ENCODE measurements around the gene AP2S1. TPM values are rescaled to one million over a fixed set of nuclear protein-coding genes. Genes with fewer than 3 reads are reported as not detected.
"Not testable (repeated sequence)": the region's sequence is repeated elsewhere in the genome, so short reads cannot be mapped to it uniquely, and the experiment has no call there.

Gene AP2S1
- total RNA-seq, 1 donor, result 53.1 TPM

DNA sequence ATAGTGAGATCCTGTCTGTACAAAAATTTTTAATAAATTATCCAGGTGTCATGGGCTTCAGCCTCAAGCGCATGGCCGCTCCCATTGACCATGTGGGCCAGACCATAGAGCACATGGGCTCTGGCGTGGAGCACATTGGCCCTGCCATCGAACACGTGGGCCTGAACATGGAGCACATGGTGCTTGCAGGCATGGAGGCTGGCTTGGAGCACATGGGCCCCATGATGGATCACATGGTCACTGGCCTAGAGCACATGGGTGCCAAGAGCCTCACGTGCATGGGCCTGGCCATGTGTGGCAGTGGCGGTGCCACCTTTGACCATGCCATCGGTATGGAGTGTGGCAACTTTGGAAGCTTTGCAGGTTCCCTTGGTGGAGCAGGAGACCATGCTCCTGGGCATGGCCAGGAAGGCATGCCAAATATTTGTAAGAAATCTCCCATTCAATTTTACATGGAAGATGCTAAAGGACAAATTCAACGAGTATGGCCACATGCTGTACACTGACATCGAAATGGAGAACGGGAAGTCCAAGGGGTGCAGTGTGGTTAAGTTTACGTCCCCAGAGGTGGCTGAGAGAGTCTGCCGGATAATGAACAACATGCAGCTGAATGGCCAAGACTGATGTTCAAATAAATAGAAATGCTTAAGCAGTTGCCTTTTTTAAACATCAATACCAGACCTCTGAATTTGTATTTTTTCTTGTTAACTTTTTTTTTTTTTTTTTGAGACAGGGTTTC is 40.9 kb downstream of the AP2S1 start:
- H3K4me1 ChIP-seq (ENCODE audit: insufficient read depth, low read length), result no peaks in the 10 kb centered on the region
- H3K27me3 ChIP-seq (ENCODE audit: insufficient read depth, low read length), result no peaks in the 10 kb centered on the region

DNA sequence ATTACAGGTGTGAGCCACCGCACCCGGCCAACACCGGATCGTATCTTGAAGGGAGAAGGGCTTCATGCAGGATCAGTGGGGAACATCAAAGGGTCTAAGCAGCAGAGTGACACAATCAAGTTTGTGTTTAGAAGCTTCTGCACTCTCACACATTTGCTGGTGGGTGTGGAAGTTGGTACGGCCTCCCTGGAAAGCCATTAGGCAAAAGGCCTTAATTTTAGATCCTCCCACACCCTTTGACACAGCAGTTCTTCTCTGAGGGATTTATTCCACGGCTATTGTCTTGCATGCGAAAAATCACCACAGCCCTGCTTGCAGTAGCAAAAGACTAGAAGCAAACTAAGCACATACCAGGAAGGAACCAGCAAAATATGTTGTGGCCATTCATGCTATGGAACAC is 44.0 kb downstream of the AP2S1 start:
- H3K4me3 ChIP-seq (ENCODE audit: low read length), result no peak overlapping the region
- H3K27me3 ChIP-seq (ENCODE audit: insufficient read depth, low read length), result no peaks in the 10 kb centered on the region
- H3K4me1 ChIP-seq (ENCODE audit: insufficient read depth, low read length), result no peaks in the 10 kb centered on the region
- no peaks in the 10 kb centered on the region for H3K9me3 ChIP-seq (ENCODE audit: low read depth, low read length)

More for the DNA sequence above, 40.9 kb downstream of the AP2S1 start:
- Histone ChIP-seq H3K9me3 (ENCODE audit: low read depth, low read length) (no peaks in the 10 kb centered on the region), H3K4me3 (ENCODE audit: low read length) (no peak overlapping the region)

DNA sequence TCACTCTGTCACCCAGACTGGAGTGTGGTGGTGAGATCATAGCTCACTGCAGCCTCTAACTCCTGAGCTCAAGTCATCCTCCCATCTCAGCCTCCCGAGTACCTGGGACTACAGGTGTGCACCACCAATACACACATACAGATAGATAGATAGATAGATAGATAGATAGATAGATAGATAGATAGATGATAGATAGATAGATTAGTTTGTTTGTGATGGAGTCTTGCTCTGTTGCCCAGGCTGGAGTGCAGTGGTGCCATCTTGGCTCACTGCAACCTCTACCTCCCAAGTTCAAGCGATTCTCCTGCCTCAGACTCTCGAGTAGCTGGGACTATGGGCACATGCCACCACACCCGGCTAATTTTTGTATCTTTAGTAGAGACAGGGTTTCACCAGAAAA is 46.2 kb downstream of the AP2S1 start:
- not testable (repeated sequence) for H3K4me1 ChIP-seq (ENCODE audit: insufficient read depth, low read length); H3K9me3 ChIP-seq (ENCODE audit: low read depth, low read length); H3K27me3 ChIP-seq (ENCODE audit: insufficient read depth, low read length); H3K4me3 ChIP-seq (ENCODE audit: low read length)

DNA sequence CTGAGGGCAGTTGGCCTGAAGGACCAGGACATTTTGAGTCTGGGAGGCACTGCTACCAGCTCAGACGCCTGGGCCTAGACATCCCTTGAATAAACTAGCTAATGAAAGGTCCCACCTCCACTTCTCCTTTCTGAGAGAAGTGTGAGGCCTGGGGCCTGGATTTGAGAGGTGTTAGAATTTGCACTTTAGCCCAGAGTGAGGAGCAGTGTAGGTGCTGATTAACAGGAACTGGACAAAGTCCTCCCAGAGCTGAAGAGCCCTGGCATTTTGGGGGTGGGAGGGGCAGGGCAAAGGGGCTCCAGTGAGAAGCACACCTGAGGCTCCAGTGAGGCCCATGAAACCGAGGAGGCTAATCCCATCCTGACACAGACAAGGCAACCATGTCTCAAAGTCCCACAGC is 47.1 kb downstream of the AP2S1 start:
- no peaks in the 10 kb centered on the region for H3K4me1 ChIP-seq (ENCODE audit: insufficient read depth, low read length)
- no peaks in the 10 kb centered on the region for H3K9me3 ChIP-seq (ENCODE audit: low read depth, low read length)
- no peaks in the 10 kb centered on the region for H3K27me3 ChIP-seq (ENCODE audit: insufficient read depth, low read length)
- H3K4me3 ChIP-seq (ENCODE audit: low read length), result no peak overlapping the region

DNA sequence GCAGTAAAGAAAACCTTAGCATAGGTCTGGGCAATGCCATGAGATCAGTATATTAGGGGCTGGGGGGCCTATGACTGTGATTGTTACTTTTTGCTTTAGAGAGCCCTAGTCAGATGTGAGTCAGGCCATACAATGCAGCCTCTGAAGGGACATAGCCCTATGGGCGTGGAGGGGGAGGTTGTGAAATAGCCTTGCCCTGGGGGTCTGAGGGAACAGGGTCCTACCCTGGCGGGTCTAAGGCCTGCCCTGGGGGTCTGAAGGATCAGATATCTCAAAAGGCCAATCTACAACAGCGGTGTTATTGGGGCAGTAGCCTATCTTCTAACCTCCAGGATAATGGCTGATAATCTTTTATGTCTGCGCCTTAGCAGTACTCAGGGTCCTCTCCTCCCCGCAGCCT is 48.5 kb downstream of the AP2S1 start:
- Histone ChIP-seq H3K4me3 (ENCODE audit: low read length) (no peak overlapping the region), H3K9me3 (ENCODE audit: low read depth, low read length) (no peaks in the 10 kb centered on the region), H3K4me1 (ENCODE audit: insufficient read depth, low read length) (no peaks in the 10 kb centered on the region), H3K27me3 (ENCODE audit: insufficient read depth, low read length) (no peaks in the 10 kb centered on the region)

DNA sequence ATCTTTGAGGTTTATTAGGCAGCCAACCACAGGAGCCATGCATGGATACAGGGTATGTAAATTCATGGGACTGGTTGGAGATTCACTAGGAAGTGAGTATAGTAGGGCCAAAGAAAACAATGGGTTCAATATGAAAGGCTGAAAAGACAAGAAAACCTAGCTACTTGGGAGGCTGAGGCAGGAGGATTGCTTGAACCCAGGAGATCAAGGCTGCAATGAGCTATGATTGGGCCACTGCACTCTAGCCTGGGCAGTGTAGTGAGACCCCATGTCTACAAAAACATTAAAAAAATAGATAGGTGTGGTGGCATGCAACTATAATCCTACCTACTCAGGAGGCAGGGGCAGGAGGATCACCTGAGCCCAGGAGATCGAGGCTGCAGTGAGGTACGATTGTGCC is 51.9 kb downstream of the AP2S1 start:
- H3K9me3 ChIP-seq (ENCODE audit: low read depth, low read length), result no peaks in the 10 kb centered on the region
- no peaks in the 10 kb centered on the region for H3K4me1 ChIP-seq (ENCODE audit: insufficient read depth, low read length)
- H3K4me3 ChIP-seq (ENCODE audit: low read length), result no peak overlapping the region
- no peaks in the 10 kb centered on the region for H3K27me3 ChIP-seq (ENCODE audit: insufficient read depth, low read length)

DNA sequence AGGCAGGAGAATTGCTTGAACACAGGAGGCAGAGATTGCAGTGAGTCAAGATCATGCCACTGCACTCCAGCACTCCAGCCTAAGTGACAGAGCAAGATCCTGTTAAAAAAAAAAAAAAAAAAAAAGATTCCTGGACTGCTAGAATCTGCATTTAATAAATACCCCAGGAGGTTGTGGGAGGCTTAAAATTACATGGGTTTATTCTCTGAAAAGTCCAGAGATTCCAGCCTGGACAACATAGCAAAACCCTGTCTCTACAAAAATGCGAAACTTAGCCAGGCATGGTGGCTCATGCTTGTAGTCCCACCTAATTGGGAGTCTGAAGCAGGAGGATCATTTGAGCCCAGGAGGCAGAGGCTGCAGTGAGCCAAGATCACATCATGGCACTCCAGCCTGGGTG is 52.8 kb downstream of the AP2S1 start:
- Histone ChIP-seq H3K27me3 (ENCODE audit: insufficient read depth, low read length) (no peaks in the 10 kb centered on the region), H3K9me3 (ENCODE audit: low read depth, low read length) (no peaks in the 10 kb centered on the region), H3K4me1 (ENCODE audit: insufficient read depth, low read length) (no peaks in the 10 kb centered on the region), H3K4me3 (ENCODE audit: low read length) (no peak overlapping the region)

DNA sequence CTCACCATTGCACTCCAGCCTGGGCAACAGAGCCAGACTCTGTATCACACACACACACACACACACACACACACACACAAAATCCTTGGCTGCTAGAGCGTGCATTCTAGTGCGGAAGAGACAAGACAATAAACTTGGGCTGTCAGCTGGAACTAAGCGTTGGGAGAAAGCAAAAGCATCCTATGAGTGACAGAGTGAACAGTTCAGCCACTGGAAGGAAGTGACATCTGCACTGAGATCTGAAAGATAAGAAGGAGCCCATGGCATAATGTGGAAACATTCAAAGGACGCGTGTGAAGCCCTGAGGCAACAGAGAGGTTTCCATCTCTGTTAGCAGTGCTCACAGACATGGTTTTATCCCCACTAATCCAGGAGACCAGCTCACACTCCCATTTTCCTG is 58.7 kb downstream of the AP2S1 start:
- no peaks in the 10 kb centered on the region for H3K9me3 ChIP-seq (ENCODE audit: low read depth, low read length)
- no peak overlapping the region for H3K4me3 ChIP-seq (ENCODE audit: low read length)
- H3K27me3 ChIP-seq (ENCODE audit: insufficient read depth, low read length), result no peaks in the 10 kb centered on the region
- H3K4me1 ChIP-seq (ENCODE audit: insufficient read depth, low read length), result peaks cover 20% of the 10 kb centered on the region

DNA sequence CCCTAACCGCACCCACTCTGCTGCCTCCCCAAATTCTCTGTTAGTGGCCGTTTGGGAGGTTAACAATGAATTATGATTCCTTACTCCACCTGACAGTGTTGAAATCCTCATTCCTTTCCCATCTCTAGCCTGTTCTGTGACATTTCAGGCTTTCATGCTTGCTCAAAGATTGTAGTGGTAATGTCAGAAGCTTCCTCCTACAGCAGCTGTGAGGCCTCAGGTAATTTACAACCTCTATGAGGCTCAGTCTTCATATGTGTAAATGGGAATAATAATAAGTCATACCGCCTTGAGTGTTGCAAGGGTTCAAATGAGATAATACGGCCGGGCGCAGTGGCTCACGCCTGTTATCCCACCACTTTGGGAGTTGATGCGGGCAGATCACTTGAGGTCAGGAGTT is 61.3 kb downstream of the AP2S1 start:
- Histone ChIP-seq H3K4me3 (ENCODE audit: low read length) (no peak overlapping the region), H3K4me1 (ENCODE audit: insufficient read depth, low read length) (peaks cover 46% of the 10 kb centered on the region), H3K27me3 (ENCODE audit: insufficient read depth, low read length) (no peaks in the 10 kb centered on the region), H3K9me3 (ENCODE audit: low read depth, low read length) (no peaks in the 10 kb centered on the region)

DNA sequence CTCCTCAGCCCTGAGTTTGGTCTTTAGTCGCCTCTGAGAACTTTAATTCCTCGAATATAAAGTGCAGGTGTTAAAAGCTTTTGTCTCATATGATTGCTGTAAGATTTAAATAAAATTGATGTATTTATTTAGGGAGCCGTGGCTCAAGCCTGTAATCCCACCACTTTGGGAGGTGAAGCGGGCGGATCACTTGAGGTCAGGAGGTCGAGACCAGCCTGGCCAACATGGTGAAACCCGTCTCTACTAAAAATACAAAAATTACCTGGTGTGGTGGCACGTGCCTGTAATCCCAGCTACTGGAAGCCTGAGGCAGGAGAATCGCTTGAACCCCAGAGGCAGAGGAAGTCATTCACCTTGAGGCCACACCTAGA is 61.7 kb downstream of the AP2S1 start:
- Histone ChIP-seq H3K27me3 (ENCODE audit: insufficient read depth, low read length) (no peaks in the 10 kb centered on the region), H3K4me3 (ENCODE audit: low read length) (no peak overlapping the region), H3K4me1 (ENCODE audit: insufficient read depth, low read length) (peaks cover 50% of the 10 kb centered on the region), H3K9me3 (ENCODE audit: low read depth, low read length) (no peaks in the 10 kb centered on the region)

DNA sequence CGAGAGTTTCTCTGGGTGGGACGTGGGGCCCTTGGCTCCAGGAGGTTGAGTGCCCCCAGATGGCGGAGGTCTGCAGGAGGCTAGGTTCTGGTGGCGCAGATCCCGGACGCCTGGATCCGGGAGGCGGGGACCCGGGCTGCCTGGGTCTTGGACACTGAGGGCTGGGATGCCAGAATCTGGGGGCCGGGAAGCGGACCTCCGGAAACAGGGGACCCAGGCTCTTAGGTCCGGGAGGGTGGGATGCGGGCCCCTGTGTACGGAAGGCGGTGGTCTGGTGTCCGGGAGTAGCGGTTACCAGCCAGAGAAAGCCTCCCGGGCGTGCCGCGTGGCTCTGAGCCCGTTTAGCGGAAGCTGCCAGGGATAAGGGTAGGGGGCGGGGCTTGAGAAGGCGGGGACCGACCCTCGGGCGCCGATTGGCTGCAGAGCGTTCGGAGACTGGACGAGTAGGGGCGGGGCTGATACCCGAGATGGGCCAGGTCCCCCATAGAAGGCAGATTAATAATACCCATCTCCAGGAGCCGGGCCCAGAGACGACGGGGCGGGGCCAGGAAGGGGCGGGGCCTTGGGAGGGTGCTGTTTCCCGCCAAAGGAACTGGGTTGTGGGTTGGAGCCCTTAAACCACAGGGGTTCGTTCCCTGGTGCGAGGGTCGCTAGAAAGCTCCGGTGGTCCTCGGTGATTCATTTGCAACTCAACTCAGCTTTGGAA is 62.2 kb downstream of the AP2S1 start, which contains the start of gene SLC1A5:
SLC1A5 (minus strand) TSS at position 333 of the 706 bp plus-strand sequence. CDS start 629 bp downstream, outside the sequence.
- H3K27me3 ChIP-seq (ENCODE audit: insufficient read depth, low read length), result no peaks in the 10 kb centered on the region
- peaks cover 53% of the 10 kb centered on the region for H3K4me1 ChIP-seq (ENCODE audit: insufficient read depth, low read length)
- no peaks in the 10 kb centered on the region for H3K9me3 ChIP-seq (ENCODE audit: low read depth, low read length)
- H3K4me3 ChIP-seq (ENCODE audit: low read length), result peak within 1 kb of the TSS; percentile 78

Other genes with a start within 250 kb of the AP2S1 start
- 199 TPM for gene CALM3, start 249.5 kb downstream of the AP2S1 start, total RNA-seq
- 5.8 TPM for gene PTGIR, start 225.8 kb downstream of the AP2S1 start, total RNA-seq
- not detected for gene GNG8, start 214.6 kb downstream of the AP2S1 start, total RNA-seq
- 0.63 TPM for gene DACT3, start 189.7 kb downstream of the AP2S1 start, total RNA-seq
- 25.2 TPM for gene PRKD2, start 133.7 kb downstream of the AP2S1 start, total RNA-seq
- 12.4 TPM for gene FKRP, start 104.8 kb downstream of the AP2S1 start, total RNA-seq
- gene STRN4, start 104.4 kb downstream of the AP2S1 start, total RNA-seq, result 66.0 TPM
- gene SLC1A5, start 62.3 kb downstream of the AP2S1 start, total RNA-seq, result 5.5 TPM
- 9.9 TPM for gene ARHGAP35, start 10.2 kb upstream of the AP2S1 start, total RNA-seq
- gene NPAS1, start 169.0 kb upstream of the AP2S1 start, total RNA-seq, result 0.10 TPM
- 17.1 TPM for gene TMEM160, start 197.8 kb upstream of the AP2S1 start, total RNA-seq